GM12892 (cell line): Measurements from ENCODE around the gene NOP10.

Experiments used
- DNase-seq: peaks from one replicate; pipeline ENCODE4 v3.0.0; 2011; ENCODE audit not compliant: insufficient read length
- FAIRE-seq: peaks from 2 replicates; lab custom pipeline; 2011; peaks lifted over from hg19 to GRCh38; lab: Jason Lieb, UNC
- POLR2A ChIP-seq: IDR thresholded peaks from 2 replicates; pipeline ENCODE4 v1.6.1; 2011; ENCODE audit warnings: low read depth, low read length, control low read depth
- POLR2AphosphoS5 ChIP-seq: IDR thresholded peaks from 2 replicates; pipeline ENCODE4 v1.6.1; 2011; ENCODE audit warnings: low read depth, low read length, control low read depth
- TAF1 ChIP-seq: IDR thresholded peaks from 2 replicates; pipeline ENCODE4 v1.6.1; 2011; ENCODE audit warnings: low read depth, mild to moderate bottlenecking, control low read depth, low read length, borderline replicate concordance

The NOP10 gene

DNA sequence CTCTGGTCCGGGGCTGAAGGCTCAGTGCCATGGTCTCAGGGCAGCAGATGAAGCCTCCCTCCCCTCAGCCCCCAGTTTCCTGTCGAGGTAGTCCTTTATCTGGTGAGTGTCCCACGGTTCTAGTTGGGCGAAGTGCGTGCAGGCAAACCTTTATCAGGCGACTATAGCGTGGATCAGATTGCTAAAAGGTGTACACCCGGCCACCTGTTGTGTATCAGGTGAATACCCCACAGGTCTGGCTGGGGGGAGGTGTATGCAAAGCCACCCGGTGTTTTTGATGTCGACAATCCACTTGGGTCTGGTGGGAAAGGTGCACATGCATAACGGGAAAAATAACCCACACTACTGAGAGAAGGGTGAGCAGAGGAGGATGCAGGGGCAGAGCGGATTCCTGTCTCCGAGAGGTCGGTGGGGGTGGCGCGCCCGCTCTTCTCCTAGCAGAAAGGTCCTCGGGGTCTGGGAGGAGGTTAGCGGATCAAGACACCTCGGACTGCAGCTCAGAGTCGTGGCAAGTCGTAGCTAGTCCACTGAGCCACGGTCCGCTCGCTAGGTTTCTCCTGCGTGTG, 5.9 kb downstream of the NOP10 start:
- DNase-seq (no peak), FAIRE-seq (no peak)
- no peak for TF ChIP-seq TAF1
- TF ChIP-seq POLR2AphosphoS5, result peak; percentile 71

DNA sequence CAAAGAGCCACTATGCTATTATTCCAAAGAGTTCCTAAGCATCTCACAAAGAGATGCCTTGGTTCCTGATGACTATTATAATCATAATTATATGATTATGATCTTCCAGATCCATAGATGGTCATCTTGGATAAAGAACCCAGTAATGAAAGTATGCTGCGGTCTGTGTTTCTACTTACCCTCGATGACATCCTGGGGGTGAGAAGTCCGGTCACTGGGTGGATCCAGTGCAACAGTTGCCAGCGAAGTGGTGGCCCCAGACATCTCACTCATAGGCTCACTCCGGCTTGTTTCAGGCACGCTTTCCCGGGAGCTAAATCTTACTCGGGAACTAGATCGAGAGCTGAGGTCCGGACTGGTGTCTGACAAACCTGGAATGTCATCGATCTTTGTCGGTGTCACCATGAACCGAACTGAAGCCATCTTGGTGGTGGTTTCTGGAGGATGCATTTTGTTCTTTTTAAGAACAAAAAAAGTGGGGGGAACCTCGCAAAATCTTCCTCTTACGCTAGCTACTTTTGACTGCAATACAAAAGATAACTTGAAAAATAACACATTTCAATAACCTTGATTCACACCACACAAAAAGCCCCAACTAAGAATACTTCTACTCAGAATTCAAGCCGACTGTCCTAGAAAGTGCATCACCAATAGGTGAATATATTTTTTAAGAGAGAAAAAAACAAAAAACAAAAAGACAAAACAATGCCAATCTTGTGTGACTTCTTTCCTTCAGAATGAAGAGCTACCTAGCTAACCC, 6.5 kb downstream of the NOP10 start:
- no peak for DNase-seq
- TF ChIP-seq TAF1 (peak; percentile 24; the same call in 1 of the 2 replicates), POLR2AphosphoS5 (no peak), POLR2A (peak; percentile 41; the same call in 1 of the 2 replicates)
- no peak for FAIRE-seq

DNA sequence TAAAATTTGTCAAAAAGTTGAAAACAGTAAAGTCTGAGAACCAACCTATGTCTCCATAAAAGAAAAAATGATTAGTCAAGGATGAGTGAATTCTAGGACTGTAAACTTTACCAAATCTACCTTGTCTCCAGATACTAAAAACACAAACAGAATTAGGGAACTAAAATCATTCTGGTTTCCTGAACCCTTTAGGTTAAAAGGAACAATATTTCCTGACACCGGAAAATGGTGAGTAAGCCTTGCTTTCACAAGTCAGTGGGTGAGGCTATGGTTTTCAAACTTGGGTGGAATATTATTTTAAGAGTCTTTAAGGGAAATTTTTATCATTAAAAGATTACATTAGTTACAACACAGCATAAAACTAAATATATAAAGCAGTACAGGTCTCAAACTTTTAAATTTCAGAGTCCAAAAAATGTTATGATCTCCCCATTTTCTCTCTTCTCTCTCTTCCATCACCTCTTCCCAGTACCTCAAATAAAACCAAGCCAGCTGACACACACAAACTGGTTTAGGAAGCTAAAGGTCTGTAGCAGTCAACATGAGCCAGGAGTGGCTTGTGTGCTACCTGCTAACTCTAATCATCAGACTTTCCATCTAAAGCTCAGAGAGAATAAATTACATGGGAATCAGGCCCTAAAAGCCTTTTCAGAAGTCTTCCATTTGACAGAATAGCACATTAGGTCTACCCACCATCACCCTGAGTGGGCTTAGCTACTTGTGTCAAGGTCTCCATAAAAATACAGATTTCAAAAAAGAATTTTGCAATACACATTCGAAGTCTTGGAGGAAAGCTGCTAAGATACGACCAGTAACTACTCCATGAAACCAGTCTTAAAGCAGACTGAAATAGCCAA, 7.5 kb downstream of the NOP10 start:
- TF ChIP-seq POLR2A (no peak), POLR2AphosphoS5 (no peak), TAF1 (no peak)
- peak; percentile 17 for FAIRE-seq
- DNase-seq, result no peak

DNA sequence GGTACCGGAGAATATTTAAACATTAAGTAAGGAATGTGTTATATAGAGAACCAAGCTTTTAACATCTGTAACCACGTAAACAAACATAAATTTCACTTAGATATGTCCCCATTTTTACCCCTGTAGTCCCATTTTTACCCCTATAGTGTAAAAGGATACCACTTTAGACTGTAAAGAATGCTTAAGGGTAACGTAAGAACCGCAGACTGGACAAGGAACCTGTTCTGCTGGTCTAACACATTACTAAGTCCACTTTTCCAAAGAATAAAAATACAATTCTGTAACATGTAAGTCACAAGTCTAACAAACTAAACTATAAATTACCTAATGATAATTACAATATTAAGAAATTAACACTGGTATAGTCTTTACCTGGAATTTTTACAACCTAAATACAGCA, 8.3 kb downstream of the NOP10 start:
- no peak for TF ChIP-seq POLR2AphosphoS5
- no peak for TF ChIP-seq TAF1
- no peak for TF ChIP-seq POLR2A
- DNase-seq (no peak), FAIRE-seq (peak; percentile 17)

DNA sequence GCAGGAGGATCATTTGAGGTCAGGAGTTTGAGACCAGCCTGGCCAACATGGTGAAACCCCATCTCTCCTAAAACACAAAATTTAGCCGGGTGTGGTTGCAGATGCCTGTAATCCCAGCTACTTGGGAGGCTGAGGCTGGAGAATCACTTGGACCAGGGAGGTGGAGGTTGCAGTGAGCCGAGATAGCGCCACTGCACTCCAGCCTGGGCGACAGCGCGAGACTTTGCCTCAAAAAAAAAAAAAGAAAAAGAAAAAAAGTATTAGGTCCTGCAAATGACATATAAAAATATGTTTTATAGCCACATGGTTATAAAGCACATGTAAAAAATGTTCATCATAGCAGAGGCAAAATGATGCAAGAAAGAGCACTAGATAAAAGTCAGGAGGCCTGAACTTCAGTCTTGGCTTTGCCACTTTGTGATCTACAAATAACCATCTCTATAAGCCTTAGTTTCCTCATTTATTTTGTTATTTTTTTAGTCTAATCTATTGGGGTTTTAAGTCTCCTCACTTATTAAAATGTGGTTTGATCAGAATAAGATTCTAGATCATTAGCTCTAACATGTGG, 10.3 kb downstream of the NOP10 start:
- TF ChIP-seq POLR2A (no peak), TAF1 (no peak), POLR2AphosphoS5 (no peak)
- no peak for DNase-seq
- FAIRE-seq, result no peak

DNA sequence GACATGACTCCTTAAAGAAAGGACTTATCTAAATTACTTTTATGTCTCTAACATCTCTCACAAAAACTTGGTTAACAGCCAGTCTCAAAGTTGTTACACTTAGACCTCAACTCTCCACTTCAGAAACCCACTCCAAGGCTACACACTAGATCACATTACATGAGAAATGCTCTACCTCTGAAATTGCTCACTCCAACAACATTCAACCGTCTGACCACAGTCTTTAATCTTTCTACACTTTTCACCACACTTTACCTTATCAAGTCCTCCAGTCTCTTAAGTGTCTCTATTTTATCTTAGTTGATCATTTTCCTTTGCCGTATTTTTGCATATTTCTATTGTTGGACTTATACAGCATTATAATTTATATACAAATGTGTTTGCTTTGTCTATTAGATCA, 11.1 kb downstream of the NOP10 start:
- no peak for DNase-seq
- TF ChIP-seq TAF1 (no peak), POLR2AphosphoS5 (no peak), POLR2A (no peak)
- peak; percentile 33 for FAIRE-seq

DNA sequence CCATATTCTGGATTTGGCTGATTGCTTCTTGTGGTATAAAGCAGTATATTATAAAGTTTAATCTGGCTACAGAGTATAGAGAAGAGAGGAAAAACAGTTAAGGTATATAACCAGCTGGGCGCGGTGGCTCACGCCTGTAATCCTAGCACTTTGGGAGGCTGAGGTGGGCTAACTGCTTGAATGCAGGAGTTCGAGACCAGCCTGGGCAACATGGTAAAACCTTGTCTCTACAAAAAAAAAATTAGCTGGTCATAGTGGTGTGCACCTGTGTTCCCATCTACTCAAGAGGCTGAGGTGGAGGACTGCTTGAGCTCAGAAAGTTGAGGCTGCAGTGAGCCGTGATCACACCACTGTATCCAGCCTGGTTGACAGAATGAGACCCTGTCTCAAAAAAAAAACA, 12.7 kb downstream of the NOP10 start:
- TF ChIP-seq POLR2A (no peak), POLR2AphosphoS5 (no peak), TAF1 (no peak)
- FAIRE-seq (peak; percentile 54), DNase-seq (no peak)

DNA sequence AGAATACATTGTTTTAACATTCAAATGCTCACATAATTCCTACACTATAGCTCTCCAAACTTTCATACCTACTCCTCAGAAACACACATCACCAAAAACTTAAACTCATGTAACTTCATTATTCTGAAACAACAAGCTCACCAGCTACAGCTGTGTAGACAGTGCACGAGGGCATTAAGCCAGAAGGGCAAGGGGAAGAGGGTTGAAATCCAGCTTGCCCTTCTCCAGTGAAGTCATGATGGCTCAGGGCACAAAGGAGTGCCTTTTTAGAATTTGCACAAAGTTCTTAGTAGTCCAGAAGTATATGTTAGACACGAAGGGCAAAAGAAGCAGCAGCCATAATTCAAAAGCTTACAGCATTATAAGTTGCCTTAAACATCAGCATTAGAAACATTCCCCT, 13.9 kb downstream of the NOP10 start:
- FAIRE-seq (peak; percentile 75), DNase-seq (no peak)
- TF ChIP-seq POLR2A (no peak), TAF1 (no peak), POLR2AphosphoS5 (no peak)

DNA sequence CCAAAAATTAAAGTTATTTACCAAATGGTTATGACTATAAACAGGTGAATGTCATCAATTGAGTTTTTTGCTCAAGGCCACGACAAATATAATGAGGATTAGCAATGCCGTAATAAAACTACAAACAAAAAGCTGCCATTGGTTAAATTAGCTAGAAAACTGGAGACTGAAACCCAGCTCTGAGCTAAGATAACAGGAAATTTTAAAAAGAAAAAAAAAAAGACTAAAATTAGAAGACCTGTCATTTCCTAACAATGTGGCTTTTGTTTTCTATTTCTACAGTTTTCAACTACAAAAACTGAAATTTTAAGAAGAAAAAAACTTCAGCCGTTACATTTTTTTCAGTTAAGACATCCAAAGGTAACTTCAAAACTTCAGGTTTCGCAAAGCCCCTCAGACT, 15.0 kb downstream of the NOP10 start:
- FAIRE-seq, result peak; percentile 77
- no peak for DNase-seq
- TF ChIP-seq POLR2AphosphoS5 (no peak), TAF1 (no peak), POLR2A (no peak)

DNA sequence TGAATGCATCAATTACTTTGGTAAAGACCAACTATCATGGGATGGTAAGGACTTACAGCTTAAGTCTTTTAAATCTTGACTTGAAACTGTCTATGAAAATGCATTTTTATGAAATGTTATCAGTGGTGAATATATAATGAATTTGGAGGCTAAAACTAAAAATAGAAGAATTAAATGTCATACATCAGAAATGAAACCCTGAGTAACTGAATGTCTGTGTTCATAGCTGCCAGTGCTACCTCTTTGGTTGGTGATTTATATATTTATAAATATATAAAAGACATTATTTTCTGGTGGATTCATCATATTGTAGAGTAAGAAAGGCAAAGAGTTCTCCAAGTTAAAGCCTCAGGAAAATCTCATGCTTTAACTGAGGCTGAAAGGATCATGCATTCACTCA, 17.6 kb downstream of the NOP10 start:
- DNase-seq (no peak), FAIRE-seq (no peak)

DNA sequence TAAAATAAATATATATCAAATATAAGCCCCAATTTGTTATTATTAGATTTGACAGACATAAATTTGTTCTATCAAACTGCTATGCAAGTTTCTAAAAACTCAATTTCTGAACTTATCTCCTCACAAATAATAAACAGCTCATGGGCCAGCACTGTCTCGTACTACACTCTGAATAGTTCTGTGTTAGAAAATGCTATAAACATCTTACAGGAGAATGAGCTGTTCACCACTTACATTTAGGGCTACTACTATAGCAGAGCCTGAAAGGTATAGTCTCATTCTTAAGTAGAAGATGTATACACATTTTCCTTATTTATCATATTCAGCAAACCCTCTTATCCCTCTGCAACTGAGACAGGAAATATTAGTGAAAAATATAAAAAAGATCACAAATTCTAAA, 18.0 kb downstream of the NOP10 start:
- DNase-seq (no peak), FAIRE-seq (no peak)
- TF ChIP-seq POLR2A, result no peak
- no peak for TF ChIP-seq TAF1
- TF ChIP-seq POLR2AphosphoS5, result no peak

More for the DNA sequence above, 17.6 kb downstream of the NOP10 start:
- TF ChIP-seq POLR2AphosphoS5, result no peak
- TF ChIP-seq TAF1, result no peak
- no peak for TF ChIP-seq POLR2A
